Activated T-cell treated with anti-CD3 and anti-CD28 coated beads for 24 hours (primary cell): Measurements from ENCODE around the gene ATF6.
"Not testable (repeated sequence)": the region's sequence is repeated elsewhere in the genome, so short reads cannot be mapped to it uniquely, and the experiment has no call there.

Experiments used
- DNase-seq: peaks from one replicate; pipeline ENCODE4 v3.0.0-alpha.2; 2020; ENCODE audit warnings: low read depth

Gene ATF6

GRCh38 chr1:161766102-161766981, at the start of gene ATF6:
ATF6 (plus strand) TSS chr1:161766320; CDS start chr1:161766361, 41 bp downstream.
- DNase-seq, result peak; percentile 76

- DNase-seq, result no peak
These were observed 47.4 kb upstream of the ATF6 start for GRCh38 chr1:161718559-161719324.

GRCh38 chr1:161719325-161719611, 46.9 kb upstream of the ATF6 start:
- DNase-seq, result no peak

- DNase-seq, result no peak
These were observed 45.7 kb upstream of the ATF6 start for GRCh38 chr1:161720422-161720821.

GRCh38 chr1:161720956-161721737, 45.0 kb upstream of the ATF6 start, which contains the start of gene FCRLB:
FCRLB (plus strand) TSS chr1:161721544; CDS start chr1:161722673, 1,129 bp downstream.
- no peak for DNase-seq

- no peak for DNase-seq
These were observed 44.3 kb upstream of the ATF6 start for GRCh38 chr1:161721738-161722343.

- DNase-seq, result no peak
These were observed 43.7 kb upstream of the ATF6 start for GRCh38 chr1:161722406-161722805.

- no peak for DNase-seq
These were observed 42.5 kb upstream of the ATF6 start for GRCh38 chr1:161723459-161724141.

GRCh38 chr1:161725258-161725907, 40.7 kb upstream of the ATF6 start:
- DNase-seq, result not testable (repeated sequence)

GRCh38 chr1:161725908-161726472, 40.1 kb upstream of the ATF6 start:
- no peak for DNase-seq

- peak; percentile 49 for DNase-seq
These were observed 39.5 kb upstream of the ATF6 start for GRCh38 chr1:161726473-161727255.

GRCh38 chr1:161727256-161727924, 38.7 kb upstream of the ATF6 start:
- no peak for DNase-seq

GRCh38 chr1:161728376-161729226, 37.5 kb upstream of the ATF6 start:
- no peak for DNase-seq

GRCh38 chr1:161730050-161730564, 36.0 kb upstream of the ATF6 start:
- DNase-seq, result peak; percentile 35

- DNase-seq, result no peak
These were observed 34.9 kb upstream of the ATF6 start for GRCh38 chr1:161731241-161731640.

- no peak for DNase-seq
These were observed 34.0 kb upstream of the ATF6 start for GRCh38 chr1:161731981-161732718.

GRCh38 chr1:161733526-161733925, 32.6 kb upstream of the ATF6 start:
- no peak for DNase-seq
